ENCODE data around the gene FGF22.
"Not testable (repeated sequence)": the region's sequence is repeated elsewhere in the genome, so short reads cannot be mapped to it uniquely, and the experiment has no call there.

The FGF22 gene

GRCh38 chr19:657611-658010 lies 17.9 kb downstream of the FGF22 start:
- H3K27me3 Mint-ChIP-seq = no peaks in the 10 kb centered on the region
- peak overlapping the region; percentile 92 to 100 for H3K27ac Mint-ChIP-seq
- H3K36me3 Mint-ChIP-seq (ENCODE audit: insufficient read depth) = peaks cover 85% of the 10 kb centered on the region
- H3K4me3 Mint-ChIP-seq = peak overlapping the region; percentile 40 to 98
- ATAC-seq (replicated peaks) (no peak), DNase-seq (no peak)
- no peaks in the 10 kb centered on the region for H3K9me3 Mint-ChIP-seq
- peaks cover 55 to 66% of the 10 kb centered on the region in 2 donors for H3K4me1 Mint-ChIP-seq (ENCODE audit: low read depth in 2 of 2)

- H3K4me1 Mint-ChIP-seq (ENCODE audit: low read depth in 2 of 2) = peaks cover 52 to 66% of the 10 kb centered on the region in 2 donors
- H3K27ac Mint-ChIP-seq = peak overlapping the region; percentile 99 to 100
Observed at GRCh38 chr19:658059-658839, 18.6 kb downstream of the FGF22 start.

GRCh38 chr19:658916-659839 lies 19.5 kb downstream of the FGF22 start:
- Mint-ChIP-seq H3K4me3 (peak overlapping the region; percentile 94 to 98), H3K36me3 (ENCODE audit: insufficient read depth) (peaks cover 80% of the 10 kb centered on the region), H3K27me3 (no peaks in the 10 kb centered on the region), H3K4me1 (ENCODE audit: low read depth in 2 of 2) (peaks cover 55 to 72% of the 10 kb centered on the region in 2 donors), H3K27ac (peak overlapping the region; percentile 99 to 100), H3K9me3 (no peaks in the 10 kb centered on the region)
- peak; percentile 74 to 76 (median 75) for DNase-seq
- ATAC-seq (replicated peaks) = peak; percentile 58

More at GRCh38 chr19:658059-658839, 18.6 kb downstream of the FGF22 start:
- peak overlapping the region; percentile 94 to 98 for H3K4me3 Mint-ChIP-seq
- peaks cover 81% of the 10 kb centered on the region for H3K36me3 Mint-ChIP-seq (ENCODE audit: insufficient read depth)
- no peaks in the 10 kb centered on the region for H3K9me3 Mint-ChIP-seq
- H3K27me3 Mint-ChIP-seq = no peaks in the 10 kb centered on the region
- no peak for DNase-seq
- ATAC-seq (replicated peaks) = no peak

- H3K36me3 Mint-ChIP-seq (ENCODE audit: insufficient read depth) = peaks cover 70% of the 10 kb centered on the region
- peak overlapping the region; percentile 99 to 100 for H3K27ac Mint-ChIP-seq
- no peaks in the 10 kb centered on the region for H3K27me3 Mint-ChIP-seq
- DNase-seq (no peak), ATAC-seq (replicated peaks) (no peak)
- H3K9me3 Mint-ChIP-seq = no peaks in the 10 kb centered on the region
- H3K4me1 Mint-ChIP-seq (ENCODE audit: low read depth in 2 of 2) = peaks cover 42 to 65% of the 10 kb centered on the region in 2 donors
- H3K4me3 Mint-ChIP-seq = peak overlapping the region; percentile 94 to 98
Observed at GRCh38 chr19:660793-661426, 21.2 kb downstream of the FGF22 start.

- ATAC-seq (replicated peaks) (peak; percentile 28), DNase-seq (peak; percentile 55 to 65 (median 59))
- peak overlapping the region; percentile 99 to 100 for H3K27ac Mint-ChIP-seq
- H3K4me3 Mint-ChIP-seq = peak overlapping the region; percentile 94 to 98
- peaks cover 62% of the 10 kb centered on the region for H3K36me3 Mint-ChIP-seq (ENCODE audit: insufficient read depth)
- no peaks in the 10 kb centered on the region for H3K27me3 Mint-ChIP-seq
- H3K4me1 Mint-ChIP-seq (ENCODE audit: low read depth in 2 of 2) = peaks cover 36 to 58% of the 10 kb centered on the region in 2 donors
- no peaks in the 10 kb centered on the region for H3K9me3 Mint-ChIP-seq
Observed at GRCh38 chr19:661427-662196, 21.9 kb downstream of the FGF22 start.

- H3K27ac Mint-ChIP-seq = peak overlapping the region; percentile 99 to 100
- H3K9me3 Mint-ChIP-seq = no peaks in the 10 kb centered on the region
- peaks cover 31 to 52% of the 10 kb centered on the region in 2 donors for H3K4me1 Mint-ChIP-seq (ENCODE audit: low read depth in 2 of 2)
- H3K27me3 Mint-ChIP-seq = no peaks in the 10 kb centered on the region
- peak overlapping the region; percentile 94 to 98 for H3K4me3 Mint-ChIP-seq
- ATAC-seq (replicated peaks) = peak; percentile 8
- peak; percentile 58 to 62 (median 60) for DNase-seq
- H3K36me3 Mint-ChIP-seq (ENCODE audit: insufficient read depth) = peaks cover 58% of the 10 kb centered on the region
Observed at GRCh38 chr19:662207-662961, 22.7 kb downstream of the FGF22 start.

- Mint-ChIP-seq H3K27me3 (no peaks in the 10 kb centered on the region), H3K9me3 (no peaks in the 10 kb centered on the region), H3K4me1 (ENCODE audit: low read depth in 2 of 2) (peaks cover 28 to 47% of the 10 kb centered on the region in 2 donors), H3K4me3 (peak within 1 kb of the TSS; percentile 94 to 98), H3K27ac (peak within 1 kb of the TSS; percentile 99 to 100), H3K36me3 (ENCODE audit: insufficient read depth) (peaks cover 50% of the 10 kb centered on the region)
- DNase-seq (peak; percentile 75 to 84 (median 81)), ATAC-seq (replicated peaks) (peak; percentile 31)
Observed at GRCh38 chr19:662962-663681, 23.4 kb downstream of the FGF22 start, which contains the start of gene RNF126. TSS of gene RNF126 (minus strand) at chr19:663214. CDS start at chr19:663121, 93 bp downstream.

- Mint-ChIP-seq H3K27ac (peak overlapping the region; percentile 82 to 92), H3K4me3 (peak overlapping the region; percentile 83 to 94), H3K4me1 (ENCODE audit: low read depth in 2 of 2) (peaks cover 28 to 42% of the 10 kb centered on the region in 2 donors), H3K27me3 (no peaks in the 10 kb centered on the region), H3K9me3 (no peaks in the 10 kb centered on the region), H3K36me3 (ENCODE audit: insufficient read depth) (peaks cover 46% of the 10 kb centered on the region)
- DNase-seq = no peak
- ATAC-seq (replicated peaks) = no peak
Observed at GRCh38 chr19:663682-664117, 24.0 kb downstream of the FGF22 start.

- Mint-ChIP-seq H3K9me3 (no peaks in the 10 kb centered on the region), H3K27ac (peak overlapping the region; percentile 28 to 82), H3K4me1 (ENCODE audit: low read depth in 2 of 2) (peaks cover 21 to 31% of the 10 kb centered on the region in 2 donors), H3K4me3 (peak overlapping the region; percentile 62 to 83), H3K27me3 (peaks cover 0 to 5% of the 10 kb centered on the region in 2 donors), H3K36me3 (ENCODE audit: insufficient read depth) (peaks cover 34% of the 10 kb centered on the region)
- peak; percentile 71 to 75 (median 72) for DNase-seq
- ATAC-seq (replicated peaks) = no peak
Observed at GRCh38 chr19:664913-665443, 25.3 kb downstream of the FGF22 start.

GRCh38 chr19:666985-667573 lies 27.4 kb downstream of the FGF22 start:
- peaks cover 13% of the 10 kb centered on the region for H3K36me3 Mint-ChIP-seq (ENCODE audit: insufficient read depth)
- ATAC-seq (replicated peaks); H3K27ac Mint-ChIP-seq: not testable (repeated sequence)

More at GRCh38 chr19:666985-667573, 27.4 kb downstream of the FGF22 start:
- H3K9me3 Mint-ChIP-seq, DNase-seq, H3K27me3 Mint-ChIP-seq, H3K4me3 Mint-ChIP-seq: not testable (repeated sequence)
- peaks cover 4 to 12% of the 10 kb centered on the region in 2 donors for H3K4me1 Mint-ChIP-seq (ENCODE audit: low read depth in 2 of 2)

Measured in effector memory CD8-positive, alpha-beta T cell (primary cell).